Spleen (tissue), 11 donors: ENCODE results near the gene CEP95. TPM values are rescaled to one million over a fixed set of nuclear protein-coding genes. Genes with fewer than 3 reads are reported as not detected.
A peak's percentile ranks its signal among the peaks of the same experiment; 100 is the strongest.

Source experiments
- DNase-seq: peaks from one replicate; pipeline ENCODE4 v3.0.0-alpha.2; 2020
- H3K27ac ChIP-seq, 8 donors: fragments of 200-600 bp; sonication (generic) in 7 of 8; 1 replicate in 4 of 8; 2 replicates in 4 of 8; pipeline versions ENCODE4 v1.5.0 to v1.8.0; 2016 to 2021; ENCODE audit warnings: inconsistent platforms in 4 of 8, mild to moderate bottlenecking in 4 of 8, moderate library complexity in 1 of 8
- H3K27me3 ChIP-seq, 7 donors: fragments of 200-600 bp; sonication (generic) in 6 of 7; replicated peaks in 1 of 7; 1 replicate in 4 of 7; 2 replicates in 3 of 7; pipeline versions ENCODE4 v1.5.0 to v1.8.0; 2016 to 2021; ENCODE audit warnings: inconsistent platforms in 3 of 7, mild to moderate bottlenecking in 1 of 7
- H3K36me3 ChIP-seq, 6 donors: fragments of 200-600 bp; sonication (generic) in 5 of 6; 1 replicate in 4 of 6; 2 replicates in 2 of 6; pipeline versions ENCODE4 v1.5.0 to v1.8.0; 2016 to 2021; ENCODE audit warnings: inconsistent platforms in 2 of 6
- H3K4me1 ChIP-seq, 6 donors: fragments of 200-600 bp; sonication (generic) in 5 of 6; 1 replicate in 3 of 6; 2 replicates in 3 of 6; pipeline versions ENCODE4 v1.5.0 to v1.8.0; 2016 to 2021; ENCODE audit warnings: inconsistent platforms in 3 of 6
- H3K4me3 ChIP-seq, 8 donors: fragments of 200-600 bp; sonication (generic) in 7 of 8; 1 replicate in 4 of 8; 2 replicates in 4 of 8; pipeline versions ENCODE4 v1.5.0 to v1.8.0; 2016 to 2021; ENCODE audit warnings: inconsistent platforms in 4 of 8, mild to moderate bottlenecking in 4 of 8, moderate library complexity in 2 of 8
- H3K9me3 ChIP-seq, 8 donors: fragments of 200-600 bp; sonication (generic) in 7 of 8; 1 replicate in 4 of 8; 2 replicates in 4 of 8; pipeline versions ENCODE4 v1.5.0 to v1.8.0; 2016 to 2021; ENCODE audit warnings: inconsistent platforms in 4 of 8
- POLR2A ChIP-seq, 3 donors: fragments of 450-650 bp; IDR thresholded peaks; one replicate each; pipeline ENCODE4 v1.5.1; 2017; ENCODE audit warnings: antibody characterized with exemption in 3 of 3, mild to moderate bottlenecking in 1 of 3
- POLR2AphosphoS5 ChIP-seq, 3 donors: sonication (generic); formaldehyde crosslinking; IDR thresholded peaks; one replicate each; pipeline ENCODE4 v1.5.1; 2017; ENCODE audit warnings: antibody characterized with exemption in 3 of 3
- WGBS, 5 donors: extraction: QIAGEN DNeasy Blood & Tissue Kit in 3 of 5; methylation state at CpG; one replicate each; pipeline versions ENCODE4 v1.1.5 to v1.1.7; 2013 to 2018; 5-methylcytosine and 5-hydroxymethylcytosine counted together
- intact Hi-C: fragments of 100-400 bp; cut with DNase I; formaldehyde crosslinking; loops from one replicate; pipeline ENCODE4 v1.15.0; 2023; ENCODE audit warnings: low total_unique reads
- microRNA-seq, 3 donors: library from miRNA; unstranded; fragments of <30 nt; microRNA quantifications; one replicate each; pipeline versions ENCODE4 to v1.1.0, GENCODE V29; 2019 to 2020
- polyA plus RNA-seq, 3 donors: library from polyadenylated mRNA; stranded (reverse); fragments of 200-250 nt; gene quantifications; one replicate each; pipeline ENCODE4 v1.2.1, GENCODE V29; 2013
- small RNA-seq, 4 donors: library from RNA; depleted of rRNA; stranded (forward); fragments of <200 nt; gene quantifications; one replicate each; pipeline ENCODE3, GENCODE V24; 2016
- total RNA-seq, 7 donors: library from RNA; depleted of rRNA in 3 of 7; stranded (reverse); fragments of >200 nt in 3 of 7; fragmentation: NEBNext Ultra II Directional in 4 of 7; extraction: Animal tissue kit (Norgen Biotek cat#: 25700) in 4 of 7; gene quantifications; one replicate each; pipeline versions ENCODE4 v1.1.0 to v1.2.1, GENCODE V29; 2016 to 2021
- TF ChIP-seq, protein P1 (sequence below), 11 experiments: fragments of 200-600 bp in 7 of 11; fragments of 450-650 bp in 4 of 11; sonication (generic) in 4 of 11; IDR thresholded peaks in 8 of 11; conservative IDR thresholded peaks in 3 of 11; 1 replicate in 7 of 11; 2 replicates in 4 of 11; pipeline versions ENCODE4 v1.4.0 to v1.8.0; 2016 to 2021; ENCODE audit warnings: antibody characterized with exemption in 11 of 11, inconsistent platforms in 4 of 11, mild to moderate bottlenecking in 1 of 11
- donor health status: healthy with polysubstance abuse.
- donor health status: DM: no; HTN: no; CAD: no; lungs with moderate emphysema.
- donor health status: DM: no; HTN: no; CAD: no.
- donor health status: Bipolar disorder and iron deficiency.
- donor health status: healthy.
- donor health status: DM: no; HTN: no; CAD: no.
- donor health status: DM: yes; HTN: yes; CAD: no.

The CEP95 gene
- total and polyA plus RNA-seq, 10 donors, result 33.5 to 83.9 (median 53.5) TPM

DNA sequence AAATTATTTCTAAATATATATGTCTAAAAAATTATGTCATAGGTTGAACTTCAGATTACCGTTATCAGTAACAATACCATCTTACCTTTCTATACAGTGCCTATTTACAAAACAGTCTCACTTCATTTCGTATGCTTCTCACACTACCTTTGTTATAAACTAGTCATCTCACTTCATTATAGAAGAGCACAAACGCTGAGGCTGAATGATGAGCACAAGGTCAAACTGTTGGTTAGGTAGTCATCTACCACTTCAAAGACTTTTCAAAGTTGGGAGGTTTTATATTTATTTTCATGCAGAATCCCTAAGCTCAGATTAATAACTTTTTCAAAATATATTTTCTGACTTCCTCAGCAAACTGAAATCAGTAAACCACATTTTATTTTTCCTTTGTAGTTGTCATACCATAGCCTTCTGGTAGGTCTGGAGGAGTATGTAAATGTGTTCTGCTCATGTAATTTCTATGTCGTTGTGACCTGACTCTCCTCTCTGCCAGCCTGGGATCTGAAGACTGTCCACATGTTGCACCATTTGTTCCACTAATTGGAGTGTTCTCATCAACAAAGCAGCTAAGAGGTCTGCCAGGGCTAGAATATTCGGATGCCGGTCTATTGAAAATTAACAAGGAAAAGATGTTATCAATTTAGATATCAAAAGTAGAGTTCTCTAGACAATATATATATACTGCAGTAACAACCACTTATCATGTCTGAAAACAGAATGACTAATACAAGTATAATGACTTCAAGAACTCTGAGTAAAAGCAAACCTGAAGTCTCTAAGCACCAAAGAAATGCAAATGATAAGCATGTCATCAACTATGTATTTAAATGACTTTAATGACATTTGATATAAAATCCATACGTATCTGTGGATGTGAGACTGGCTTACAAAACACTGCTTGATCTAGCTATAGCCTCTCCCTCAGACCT, 73.9 kb downstream of the CEP95 start:
- H3K9me3 ChIP-seq, result no peaks in the 10 kb centered on the region
- intact Hi-C loops, result no loop called here
- peaks cover 0 to 88% (median 51%) of the 10 kb centered on the region in 6 donors for H3K36me3 ChIP-seq
- no peaks in the 10 kb centered on the region for H3K27me3 ChIP-seq
- H3K27ac ChIP-seq, result peak overlapping the region in 2 of 8 donors; percentile 4 to 10
- TF ChIP-seq, protein P1, sequence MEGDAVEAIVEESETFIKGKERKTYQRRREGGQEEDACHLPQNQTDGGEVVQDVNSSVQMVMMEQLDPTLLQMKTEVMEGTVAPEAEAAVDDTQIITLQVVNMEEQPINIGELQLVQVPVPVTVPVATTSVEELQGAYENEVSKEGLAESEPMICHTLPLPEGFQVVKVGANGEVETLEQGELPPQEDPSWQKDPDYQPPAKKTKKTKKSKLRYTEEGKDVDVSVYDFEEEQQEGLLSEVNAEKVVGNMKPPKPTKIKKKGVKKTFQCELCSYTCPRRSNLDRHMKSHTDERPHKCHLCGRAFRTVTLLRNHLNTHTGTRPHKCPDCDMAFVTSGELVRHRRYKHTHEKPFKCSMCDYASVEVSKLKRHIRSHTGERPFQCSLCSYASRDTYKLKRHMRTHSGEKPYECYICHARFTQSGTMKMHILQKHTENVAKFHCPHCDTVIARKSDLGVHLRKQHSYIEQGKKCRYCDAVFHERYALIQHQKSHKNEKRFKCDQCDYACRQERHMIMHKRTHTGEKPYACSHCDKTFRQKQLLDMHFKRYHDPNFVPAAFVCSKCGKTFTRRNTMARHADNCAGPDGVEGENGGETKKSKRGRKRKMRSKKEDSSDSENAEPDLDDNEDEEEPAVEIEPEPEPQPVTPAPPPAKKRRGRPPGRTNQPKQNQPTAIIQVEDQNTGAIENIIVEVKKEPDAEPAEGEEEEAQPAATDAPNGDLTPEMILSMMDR (IDR thresholded peaks at IDR 0.05 in 8 of 11, conservative IDR thresholded peaks at IDR 0.05 in 3 of 11), result no peak
- no peak for TF ChIP-seq POLR2A (IDR thresholded peaks at IDR 0.05)
- TF ChIP-seq POLR2AphosphoS5 (IDR thresholded peaks at IDR 0.05), result no peak
- DNase-seq, result no peak
- 70 to 78% (median 71%) methylated on average over 7 of the region's 7 CpGs for WGBS, 5 donors
- H3K4me3 ChIP-seq, result no peak overlapping the region
- peaks cover 0 to 18% (median 6%) of the 10 kb centered on the region in 6 donors for H3K4me1 ChIP-seq

DNA sequence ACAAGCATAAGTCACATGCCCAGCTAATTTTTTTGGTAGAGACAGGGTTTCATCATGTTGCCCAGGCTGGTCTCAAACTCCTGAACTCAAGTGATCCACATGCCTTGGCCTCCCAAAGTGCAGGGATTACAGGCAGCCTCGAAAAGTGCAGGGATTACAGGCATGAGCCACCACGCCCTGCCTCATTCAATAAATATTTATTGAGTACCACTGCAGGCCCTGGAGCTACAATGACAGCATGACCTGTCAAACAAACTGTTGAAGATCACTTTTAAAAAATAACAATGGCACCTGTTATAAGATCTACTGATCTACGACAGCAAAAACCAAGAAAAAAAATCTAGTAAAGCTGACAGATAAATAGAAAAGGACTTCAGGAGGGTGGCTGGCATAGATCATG, 76.3 kb downstream of the CEP95 start:
- Histone ChIP-seq H3K9me3 (no peaks in the 10 kb centered on the region), H3K36me3 (peaks cover 0 to 85% (median 43%) of the 10 kb centered on the region in 6 donors), H3K27ac (no peak overlapping the region), H3K4me1 (peaks cover 0 to 18% (median 6%) of the 10 kb centered on the region in 6 donors), H3K27me3 (no peaks in the 10 kb centered on the region), H3K4me3 (no peak overlapping the region)
- WGBS, 5 donors, result 93 to 98% (median 97%) methylated on average over 3 of the region's 3 CpGs
- intact Hi-C loops, result no loop called here
- no peak for DNase-seq
- TF ChIP-seq, protein P1 (IDR thresholded peaks at IDR 0.05 in 8 of 11, conservative IDR thresholded peaks at IDR 0.05 in 3 of 11), result no peak
- TF ChIP-seq POLR2A (IDR thresholded peaks at IDR 0.05), result no peak
- TF ChIP-seq POLR2AphosphoS5 (IDR thresholded peaks at IDR 0.05), result no peak

DNA sequence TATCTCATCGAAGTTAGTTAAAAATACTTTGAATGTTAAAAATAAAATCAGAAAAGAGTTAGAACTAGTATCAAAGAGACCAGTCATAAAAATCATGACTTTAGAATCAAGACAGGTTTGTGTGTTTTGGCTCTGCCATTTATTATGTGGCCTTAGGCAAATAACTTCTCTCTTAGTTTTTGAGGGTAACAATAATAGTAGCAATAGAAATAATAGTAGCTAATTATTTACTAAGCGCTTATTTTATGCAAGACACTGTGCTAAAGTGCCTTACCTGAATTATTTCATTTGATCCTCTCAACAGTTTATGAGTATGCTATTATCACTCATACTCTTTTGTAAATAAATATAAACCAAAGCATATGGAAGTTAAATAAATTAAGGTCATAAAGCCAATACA, 78.4 kb downstream of the CEP95 start:
- WGBS, 5 donors, result 69 to 99% (median 97%) methylated on average over 2 of the region's 2 CpGs
- Histone ChIP-seq H3K36me3 (peaks cover 0 to 85% (median 37%) of the 10 kb centered on the region in 6 donors), H3K27ac (no peak overlapping the region)

More for the DNA sequence above, 78.4 kb downstream of the CEP95 start:
- peaks cover 0 to 11% (median 4%) of the 10 kb centered on the region in 6 donors for H3K4me1 ChIP-seq
- TF ChIP-seq, protein P1 (IDR thresholded peaks at IDR 0.05 in 8 of 11, conservative IDR thresholded peaks at IDR 0.05 in 3 of 11), result no peak
- TF ChIP-seq POLR2AphosphoS5 (IDR thresholded peaks at IDR 0.05), result no peak
- no peak for TF ChIP-seq POLR2A (IDR thresholded peaks at IDR 0.05)
- H3K4me3 ChIP-seq, result no peak overlapping the region
- no peaks in the 10 kb centered on the region for H3K27me3 ChIP-seq
- DNase-seq, result no peak
- no peaks in the 10 kb centered on the region for H3K9me3 ChIP-seq
- intact Hi-C loops, result no loop called here

Small RNAs within 50 kb of the gene (microRNA-seq; reads per million reads assigned to microRNA genes)
- gene MIR3064 (8.4 to 11.9 (median 8.8) reads per million in 3 donors), gene MIR5047 (0 reads per million in 3 donors)

Small RNAs within 50 kb of the gene (small RNA-seq; reads per million reads assigned to genes)
- gene AC009994.1 (0 reads per million in 4 donors), gene ATP5MFP4 (0 reads per million in 4 donors)

Other genes starting within 250 kb of the CEP95 start
- gene TEX2, start 243.7 kb upstream of the CEP95 start, total RNA-seq, result 10 to 100 TPM; 22.3 to 44.5 (median 33.4) TPM
- gene TEX2, start 243.7 kb upstream of the CEP95 start, polyA plus RNA-seq, result 1 to 10 TPM; 3.0 to 6.7 (median 3.9) TPM
- 100 to 1,000 TPM; 184 to 318 (median 215) TPM for gene PECAM1, start 116.1 kb upstream of the CEP95 start, total RNA-seq
- gene PECAM1, start 116.1 kb upstream of the CEP95 start, polyA plus RNA-seq, result 10 to 100 TPM; 18.5 to 30.3 (median 21.0) TPM
- 10 to 100 TPM; 18.9 to 55.0 (median 29.1) TPM for gene MILR1, start 57.9 kb upstream of the CEP95 start, total RNA-seq
- 10 to 100 TPM; 15.6 to 26.3 (median 15.7) TPM for gene MILR1, start 57.9 kb upstream of the CEP95 start, polyA plus RNA-seq
- 10 to 100 TPM; 15.9 to 35.3 (median 24.1) TPM for gene POLG2, start 9.9 kb upstream of the CEP95 start, total RNA-seq
- 10 to 100 TPM; 14.5 to 16.5 (median 16.4) TPM for gene POLG2, start 9.9 kb upstream of the CEP95 start, polyA plus RNA-seq
- gene DDX5, start 688 bp upstream of the CEP95 start, total RNA-seq, result 1,000 to 10,000 TPM in 5 of 7 donors, 100 to 1,000 TPM in 2; 938 to 2,219 (median 1,164) TPM
- gene DDX5, start 688 bp upstream of the CEP95 start, polyA plus RNA-seq, result 100 to 1,000 TPM; 493 to 626 (median 515) TPM
- gene SMURF2, start 155.3 kb downstream of the CEP95 start, total RNA-seq, result 10 to 100 TPM; 22.7 to 35.7 (median 28.0) TPM
- gene SMURF2, start 155.3 kb downstream of the CEP95 start, polyA plus RNA-seq, result 1 to 10 TPM; 5.4 to 6.5 (median 5.9) TPM